Measurements from ENCODE around the gene UBE2Q2.

GRCh38 chr15:75828429-75828828 lies 14.8 kb upstream of the UBE2Q2 start:
- TF ChIP-seq POLR2AphosphoS5 (IDR thresholded peaks at IDR 0.05) (no peak), CTCF (IDR thresholded peaks at IDR 0.05) (no peak)
